Measurements from ENCODE around the gene RILPL2.
"Not testable (repeated sequence)": the region's sequence is repeated elsewhere in the genome, so short reads cannot be mapped to it uniquely, and the experiment has no call there.

Gene RILPL2

GRCh38 chr12:123468786-123469185 is 32.3 kb upstream of the RILPL2 start:
- H3K4me3 Mint-ChIP-seq, result no peak overlapping the region
- peaks cover 6% of the 10 kb centered on the region for H3K4me1 Mint-ChIP-seq
- H3K36me3 Mint-ChIP-seq (ENCODE audit: low read depth), result peaks cover 25% of the 10 kb centered on the region
- DNase-seq (no peak), ATAC-seq (peak; percentile 24)
- no peaks in the 10 kb centered on the region for H3K27me3 Mint-ChIP-seq
- H3K27ac Mint-ChIP-seq, result no peak overlapping the region
- H3K9me3 Mint-ChIP-seq, result no peaks in the 10 kb centered on the region

DNA sequence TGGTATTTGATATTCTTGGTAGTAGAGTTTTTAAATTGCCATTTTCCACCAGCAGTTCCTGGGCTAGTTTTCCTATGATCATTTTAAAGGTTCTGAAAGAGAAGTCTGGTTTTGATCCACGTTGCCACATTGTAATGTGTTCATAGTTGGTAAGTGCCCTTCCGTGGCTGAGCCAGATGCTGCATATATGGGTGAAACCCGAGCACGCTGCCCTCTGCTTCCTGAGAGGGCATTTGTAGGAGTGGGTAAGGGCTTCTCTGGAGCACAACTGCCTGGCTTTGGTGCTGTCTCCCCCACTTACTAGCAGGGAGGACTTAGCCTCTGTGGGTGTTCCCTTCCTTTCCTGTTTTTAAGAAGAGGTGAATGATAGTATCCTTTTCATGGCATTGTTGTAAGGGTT is 28.6 kb upstream of the RILPL2 start:
- no peak overlapping the region for H3K4me3 Mint-ChIP-seq
- H3K9me3 Mint-ChIP-seq, result no peaks in the 10 kb centered on the region
- H3K27ac Mint-ChIP-seq, result no peak overlapping the region
- DNase-seq (no peak), ATAC-seq (no peak)
- H3K36me3 Mint-ChIP-seq (ENCODE audit: low read depth), result peaks cover 25% of the 10 kb centered on the region
- H3K4me1 Mint-ChIP-seq, result peaks cover 19% of the 10 kb centered on the region
- H3K27me3 Mint-ChIP-seq, result no peaks in the 10 kb centered on the region

GRCh38 chr12:123463174-123463573 is 26.7 kb upstream of the RILPL2 start:
- ATAC-seq, DNase-seq, H3K4me3 Mint-ChIP-seq, H3K27me3 Mint-ChIP-seq, H3K27ac Mint-ChIP-seq, H3K9me3 Mint-ChIP-seq: not testable (repeated sequence)
- Mint-ChIP-seq H3K4me1 (peaks cover 36% of the 10 kb centered on the region), H3K36me3 (ENCODE audit: low read depth) (peaks cover 28% of the 10 kb centered on the region)

GRCh38 chr12:123457980-123458779 is 21.7 kb upstream of the RILPL2 start, which contains the start of gene SNRNP35:
Gene SNRNP35 (plus strand): TSS chr12:123458139. CDS start chr12:123465541, 7,402 bp downstream.
- DNase-seq (peak; percentile 81), ATAC-seq (peak; percentile 83)
- Mint-ChIP-seq H3K36me3 (ENCODE audit: low read depth) (peaks cover 7% of the 10 kb centered on the region), H3K4me1 (peaks cover 36% of the 10 kb centered on the region), H3K27me3 (no peaks in the 10 kb centered on the region), H3K27ac (peak within 1 kb of the TSS; percentile 99), H3K9me3 (no peaks in the 10 kb centered on the region), H3K4me3 (peak within 1 kb of the TSS; percentile 96)

DNA sequence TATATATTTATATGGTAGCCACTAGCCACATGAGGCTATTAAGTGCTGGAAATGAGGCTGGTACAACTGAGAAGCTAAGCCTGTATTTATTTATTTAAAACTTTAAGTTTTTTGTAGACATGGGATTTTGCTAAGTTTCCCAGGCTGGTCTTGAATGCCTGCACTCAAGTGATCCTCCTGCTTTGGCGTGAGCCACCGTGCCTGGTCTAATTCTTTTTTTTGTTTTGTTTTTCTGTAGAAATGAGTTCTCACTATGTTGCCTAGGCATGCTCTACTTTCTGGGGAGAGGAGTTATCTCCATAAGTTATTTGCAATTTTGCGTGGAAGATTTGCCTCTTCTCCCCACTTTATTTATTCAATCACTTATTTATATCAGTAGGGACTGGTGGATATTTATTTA is 16.7 kb upstream of the RILPL2 start:
- Mint-ChIP-seq H3K4me1 (peaks cover 20% of the 10 kb centered on the region), H3K9me3 (no peaks in the 10 kb centered on the region), H3K27ac (no peak overlapping the region), H3K36me3 (ENCODE audit: low read depth) (no peaks in the 10 kb centered on the region), H3K4me3 (no peak overlapping the region), H3K27me3 (no peaks in the 10 kb centered on the region)
- DNase-seq (no peak), ATAC-seq (no peak)

- not testable (repeated sequence) for H3K27ac Mint-ChIP-seq, H3K9me3 Mint-ChIP-seq
- peak; percentile 7 for ATAC-seq
Measured at GRCh38 chr12:123452276-123452550, 15.7 kb upstream of the RILPL2 start.

DNA sequence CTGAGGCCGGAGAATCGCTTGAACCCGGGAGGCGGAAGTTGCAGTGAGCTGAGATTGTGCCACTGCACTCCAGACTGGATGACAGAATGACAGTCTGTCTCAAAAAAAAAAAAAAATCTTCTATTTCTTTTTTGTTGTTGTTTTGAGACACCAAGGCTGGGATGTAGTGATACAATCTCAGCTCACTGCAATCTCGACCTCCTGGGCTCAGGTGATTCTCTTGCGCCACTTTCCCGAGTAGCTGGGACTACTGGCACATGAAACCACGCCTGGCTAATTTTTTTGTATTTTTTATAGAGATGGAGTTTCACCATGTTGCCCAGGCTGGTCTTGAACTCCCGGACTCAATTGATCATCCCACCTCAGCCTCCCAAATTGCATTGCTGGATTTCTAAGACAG is 14.2 kb upstream of the RILPL2 start:
- H3K36me3 Mint-ChIP-seq (ENCODE audit: low read depth), result no peaks in the 10 kb centered on the region
- H3K27ac Mint-ChIP-seq, result no peak overlapping the region
- no peaks in the 10 kb centered on the region for H3K9me3 Mint-ChIP-seq
- H3K4me1 Mint-ChIP-seq, result peaks cover 27% of the 10 kb centered on the region
- ATAC-seq, result no peak
- H3K27me3 Mint-ChIP-seq, result no peaks in the 10 kb centered on the region
- no peak overlapping the region for H3K4me3 Mint-ChIP-seq
- DNase-seq, result no peak

More at GRCh38 chr12:123452276-123452550, 15.7 kb upstream of the RILPL2 start:
- not testable (repeated sequence) for H3K4me3 Mint-ChIP-seq; H3K27me3 Mint-ChIP-seq; H3K36me3 Mint-ChIP-seq (ENCODE audit: low read depth); DNase-seq
- H3K4me1 Mint-ChIP-seq, result peaks cover 22% of the 10 kb centered on the region

GRCh38 chr12:123449856-123450255 is 13.4 kb upstream of the RILPL2 start:
- Mint-ChIP-seq H3K4me1 (peaks cover 29% of the 10 kb centered on the region), H3K27me3 (no peaks in the 10 kb centered on the region), H3K9me3 (no peaks in the 10 kb centered on the region), H3K4me3 (no peak overlapping the region), H3K27ac (peak overlapping the region; percentile 37), H3K36me3 (ENCODE audit: low read depth) (no peaks in the 10 kb centered on the region)
- ATAC-seq (no peak), DNase-seq (no peak)

DNA sequence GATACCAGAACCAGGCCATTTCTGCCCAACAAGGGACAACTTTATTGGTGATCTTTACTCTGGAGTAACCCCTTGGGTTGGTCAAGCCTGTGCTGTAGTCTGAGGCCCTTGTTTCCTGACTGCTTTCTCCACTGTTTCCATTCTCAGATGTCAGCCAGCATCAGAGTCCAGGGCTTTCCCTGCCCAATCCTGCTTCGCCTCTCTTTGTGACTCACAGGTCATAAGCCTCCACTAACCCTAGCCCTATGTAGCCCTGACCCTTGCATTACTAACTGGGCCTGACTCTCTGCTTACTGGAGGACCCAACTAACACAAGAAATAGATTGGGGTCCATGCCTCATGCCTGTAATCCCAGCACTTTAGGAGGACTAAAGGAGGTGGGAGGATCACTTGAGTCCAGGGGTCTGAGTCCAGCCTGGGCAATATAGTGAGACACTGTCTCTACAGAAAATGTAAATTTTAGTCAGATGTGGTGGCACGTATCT is 12.8 kb upstream of the RILPL2 start:
- Mint-ChIP-seq H3K27me3 (no peaks in the 10 kb centered on the region), H3K36me3 (ENCODE audit: low read depth) (no peaks in the 10 kb centered on the region), H3K9me3 (no peaks in the 10 kb centered on the region), H3K4me3 (no peak overlapping the region), H3K27ac (peak overlapping the region; percentile 37), H3K4me1 (peaks cover 28% of the 10 kb centered on the region)
- ATAC-seq (no peak), DNase-seq (no peak)

DNA sequence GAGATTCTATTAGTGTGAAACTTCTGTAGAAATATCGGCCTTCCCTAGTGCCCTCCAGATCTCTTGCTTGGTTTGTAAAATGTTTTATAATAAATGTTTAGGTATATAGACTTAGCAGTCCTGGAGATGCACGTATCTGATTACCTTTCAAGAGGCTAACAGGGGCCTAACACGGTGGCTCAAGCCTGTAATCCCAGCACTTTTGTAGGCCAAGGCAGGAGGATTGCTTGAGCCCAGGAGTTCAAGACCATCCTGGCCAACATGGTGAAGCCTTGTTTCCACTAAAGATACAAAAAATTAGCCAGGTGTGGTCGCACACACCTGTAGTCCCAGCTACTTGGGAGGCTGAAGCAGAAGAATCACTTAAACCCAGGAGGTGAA is 9.8 kb upstream of the RILPL2 start:
- Mint-ChIP-seq H3K27ac (no peak overlapping the region), H3K9me3 (no peaks in the 10 kb centered on the region), H3K27me3 (no peaks in the 10 kb centered on the region), H3K4me1 (peaks cover 28% of the 10 kb centered on the region), H3K36me3 (ENCODE audit: low read depth) (no peaks in the 10 kb centered on the region), H3K4me3 (no peak overlapping the region)
- no peak for ATAC-seq
- DNase-seq, result no peak

DNA sequence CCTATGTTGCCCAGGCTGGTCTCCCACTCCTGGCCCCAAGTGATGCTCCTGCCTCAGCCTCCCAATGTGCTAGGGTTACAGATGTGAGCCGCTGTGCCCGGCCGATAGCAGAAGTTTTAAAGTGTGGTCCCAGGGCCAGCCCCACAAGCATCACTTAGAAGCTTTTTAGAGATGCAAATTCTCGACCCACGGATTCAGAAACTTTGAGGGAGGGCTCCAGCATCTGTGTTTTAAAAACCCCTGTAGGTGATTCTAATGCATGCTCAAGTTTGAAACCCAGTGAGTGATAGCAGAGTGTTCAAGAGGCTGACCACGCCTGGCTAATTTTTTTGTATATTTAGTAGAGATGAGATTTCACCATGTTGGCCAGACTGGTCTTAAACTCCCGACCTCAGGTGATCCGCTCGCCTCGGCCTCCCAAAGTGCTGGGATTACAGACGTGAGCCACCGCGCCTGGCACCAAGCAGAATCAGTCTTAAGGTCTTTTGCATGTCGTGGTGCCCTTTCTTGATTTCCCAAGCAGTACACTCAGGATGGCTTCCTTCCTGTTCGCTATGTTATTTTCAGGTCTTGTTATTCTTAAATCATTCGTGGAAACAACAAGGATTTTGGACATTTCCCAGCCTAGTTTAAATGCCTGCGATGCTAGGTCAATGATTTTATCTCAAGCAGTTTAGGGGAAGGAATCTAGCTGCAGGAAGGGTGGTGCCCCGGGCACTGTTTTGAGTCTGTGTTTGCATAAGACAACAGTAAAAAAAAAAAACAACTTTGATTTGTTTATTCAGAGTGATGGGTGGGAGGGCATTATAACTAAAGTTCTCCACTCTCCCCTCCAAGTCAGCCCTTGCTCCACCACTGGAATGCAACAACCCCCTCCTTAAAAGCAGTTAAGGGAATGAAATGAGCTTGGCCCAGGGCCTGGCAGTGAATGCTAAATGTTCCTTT is 9.2 kb upstream of the RILPL2 start:
- H3K27ac Mint-ChIP-seq, result no peak overlapping the region
- peaks cover 28% of the 10 kb centered on the region for H3K4me1 Mint-ChIP-seq
- no peaks in the 10 kb centered on the region for H3K9me3 Mint-ChIP-seq
- H3K27me3 Mint-ChIP-seq, result no peaks in the 10 kb centered on the region
- no peak overlapping the region for H3K4me3 Mint-ChIP-seq
- ATAC-seq (no peak), DNase-seq (no peak)
- H3K36me3 Mint-ChIP-seq (ENCODE audit: low read depth), result no peaks in the 10 kb centered on the region

DNA sequence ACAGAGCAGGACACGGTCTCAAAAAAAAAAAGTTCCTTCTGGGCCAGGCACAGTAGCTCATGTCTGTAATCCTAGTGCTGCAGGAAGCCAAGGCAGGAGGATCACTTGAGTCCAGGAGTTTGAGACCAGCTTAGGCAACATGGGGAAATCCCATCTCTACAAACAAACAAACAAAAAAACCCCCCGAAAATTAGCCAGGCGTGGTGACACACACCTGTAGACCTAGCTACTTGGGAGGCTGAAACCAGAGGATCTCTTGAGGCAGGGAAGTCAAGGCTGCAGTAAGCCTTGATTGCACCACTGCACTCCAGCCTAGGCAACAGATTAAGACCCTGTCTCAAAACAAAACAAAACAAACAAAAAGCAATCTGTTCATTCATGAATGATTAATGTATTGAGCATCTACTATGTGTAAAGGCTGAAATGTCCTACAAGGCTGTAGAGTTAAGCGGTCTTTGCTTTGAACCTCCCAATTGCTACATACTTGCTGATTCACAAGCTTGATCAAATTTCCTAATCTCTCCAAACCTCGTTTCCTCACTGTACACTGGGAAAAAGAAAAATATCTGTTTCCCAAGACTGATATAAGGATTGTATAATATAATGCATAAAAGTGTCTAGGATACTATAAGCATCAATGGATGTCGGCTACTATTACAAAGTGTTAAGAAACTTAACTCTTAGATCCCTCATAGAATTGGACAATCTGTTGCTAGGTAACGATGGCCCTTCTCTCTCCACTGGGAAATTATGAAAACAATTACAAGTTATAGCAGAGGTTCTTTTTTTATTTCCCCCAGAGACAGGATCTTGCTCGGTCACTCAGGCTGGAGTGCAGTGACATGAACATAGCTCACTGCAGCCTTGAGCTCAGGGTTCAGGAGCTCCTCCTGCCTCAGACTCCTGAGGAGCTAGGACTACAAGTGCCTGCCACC is 7.9 kb upstream of the RILPL2 start:
- no peak overlapping the region for H3K4me3 Mint-ChIP-seq
- no peak overlapping the region for H3K27ac Mint-ChIP-seq
- DNase-seq, result no peak
- H3K4me1 Mint-ChIP-seq, result peaks cover 24% of the 10 kb centered on the region
- ATAC-seq, result no peak
- H3K36me3 Mint-ChIP-seq (ENCODE audit: low read depth), result no peaks in the 10 kb centered on the region
- H3K9me3 Mint-ChIP-seq, result no peaks in the 10 kb centered on the region
- no peaks in the 10 kb centered on the region for H3K27me3 Mint-ChIP-seq

DNA sequence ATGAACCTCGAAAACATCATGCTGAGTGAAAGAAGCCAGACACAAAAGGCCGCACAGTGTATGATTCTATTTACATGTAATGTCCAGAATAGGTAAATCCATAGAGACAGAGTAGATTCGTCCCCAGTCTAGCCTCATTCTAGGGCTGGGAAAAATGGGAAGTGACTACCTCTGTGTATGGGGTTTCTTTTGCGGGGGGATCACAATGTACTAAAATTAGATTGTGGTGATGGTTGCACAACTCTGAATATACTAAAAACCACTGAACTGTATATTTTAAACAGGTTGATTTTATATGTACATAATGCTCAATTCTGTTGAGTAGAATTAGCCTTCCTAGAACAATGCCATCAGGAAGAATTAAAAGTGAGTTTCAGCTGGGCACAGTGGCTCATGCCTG is 6.3 kb upstream of the RILPL2 start:
- Mint-ChIP-seq H3K4me3 (no peak overlapping the region), H3K9me3 (no peaks in the 10 kb centered on the region), H3K27me3 (no peaks in the 10 kb centered on the region), H3K4me1 (peaks cover 12% of the 10 kb centered on the region), H3K27ac (no peak overlapping the region), H3K36me3 (ENCODE audit: low read depth) (no peaks in the 10 kb centered on the region)
- DNase-seq (no peak), ATAC-seq (no peak)

DNA sequence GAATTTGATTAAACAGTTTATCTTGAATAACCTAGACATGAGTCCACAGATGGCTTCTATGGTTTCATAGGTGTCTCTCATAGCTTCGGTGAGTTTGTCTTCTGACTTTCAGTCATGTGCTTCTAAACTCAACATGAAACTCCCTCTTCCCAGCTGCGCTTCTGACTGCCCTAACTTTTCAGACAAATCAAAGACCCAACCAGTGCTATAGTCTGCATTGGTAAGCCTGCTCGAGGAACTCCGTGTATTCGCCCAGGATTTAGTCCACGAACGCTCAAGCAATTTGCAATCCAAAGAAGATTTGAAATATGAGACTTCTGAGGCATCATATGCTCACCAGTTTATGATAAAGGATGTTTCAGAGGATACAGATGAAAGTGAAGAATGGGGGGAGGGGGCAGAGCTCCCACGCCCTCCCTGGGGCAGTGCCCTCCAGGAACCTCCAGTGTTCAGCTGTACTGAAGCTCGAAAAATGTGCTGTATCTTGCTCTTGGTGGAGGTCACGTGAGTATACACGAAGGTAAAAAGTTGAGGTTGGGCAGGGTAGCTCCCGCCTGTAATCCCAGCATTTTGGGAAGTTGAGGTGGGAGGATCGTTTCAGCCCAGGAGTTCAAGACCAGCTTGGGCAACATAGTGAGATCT is 5.2 kb upstream of the RILPL2 start:
- ATAC-seq, result no peak

More for the DNA sequence above, 5.2 kb upstream of the RILPL2 start:
- Mint-ChIP-seq H3K4me1 (peaks cover 21% of the 10 kb centered on the region), H3K4me3 (no peak overlapping the region), H3K36me3 (ENCODE audit: low read depth) (no peaks in the 10 kb centered on the region), H3K27me3 (no peaks in the 10 kb centered on the region), H3K27ac (no peak overlapping the region), H3K9me3 (no peaks in the 10 kb centered on the region)
- DNase-seq, result no peak
